EL (cell line): ENCODE measurements around the gene RXFP2.

Source experiments
- DNase-seq: peaks from one replicate; pipeline ENCODE4 v3.0.0-alpha.2; 2016

The RXFP2 gene

DNA sequence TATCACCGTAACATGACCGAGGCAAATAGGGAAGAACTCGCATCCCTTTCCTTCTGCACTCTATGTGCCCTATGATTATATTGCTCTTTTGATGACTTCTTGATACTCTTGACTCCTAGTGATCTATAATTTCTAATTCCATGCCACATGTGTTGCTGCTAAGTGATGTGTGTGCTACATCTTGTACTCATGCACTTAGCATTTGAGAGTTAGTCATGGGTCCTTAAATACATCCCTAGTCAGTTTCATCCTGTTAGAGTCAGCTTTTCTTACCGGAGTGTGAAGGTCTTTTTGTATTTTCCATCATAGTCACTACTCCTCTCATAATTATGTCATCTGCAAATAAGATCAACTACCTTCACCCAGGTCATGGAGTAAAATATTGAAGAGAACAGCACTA, 30.2 kb downstream of the RXFP2 start:
- DNase-seq, result peak; percentile 19

DNA sequence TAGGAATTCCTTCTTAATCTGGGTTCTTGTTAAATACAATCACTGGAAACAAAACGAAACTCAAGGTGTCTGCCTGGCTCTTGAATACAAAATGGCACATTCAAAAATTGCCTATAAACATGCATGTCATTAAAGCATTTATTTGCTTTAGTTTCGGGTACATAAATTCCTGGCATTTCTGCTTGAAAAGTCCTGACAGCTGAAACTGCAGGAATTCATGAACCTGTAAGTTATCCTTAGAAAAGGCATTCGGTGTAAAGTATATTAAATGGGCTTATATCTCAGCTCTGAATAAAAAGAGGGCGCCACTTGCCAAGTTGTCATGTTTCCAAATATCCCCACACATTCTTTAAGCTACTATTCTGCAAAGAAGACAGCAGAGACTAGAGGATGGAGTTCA, 32.9 kb downstream of the RXFP2 start:
- DNase-seq, result peak; percentile 15

GRCh38 chr13:31773538-31773937, 34.2 kb downstream of the RXFP2 start:
- DNase-seq, result peak; percentile 80

DNA sequence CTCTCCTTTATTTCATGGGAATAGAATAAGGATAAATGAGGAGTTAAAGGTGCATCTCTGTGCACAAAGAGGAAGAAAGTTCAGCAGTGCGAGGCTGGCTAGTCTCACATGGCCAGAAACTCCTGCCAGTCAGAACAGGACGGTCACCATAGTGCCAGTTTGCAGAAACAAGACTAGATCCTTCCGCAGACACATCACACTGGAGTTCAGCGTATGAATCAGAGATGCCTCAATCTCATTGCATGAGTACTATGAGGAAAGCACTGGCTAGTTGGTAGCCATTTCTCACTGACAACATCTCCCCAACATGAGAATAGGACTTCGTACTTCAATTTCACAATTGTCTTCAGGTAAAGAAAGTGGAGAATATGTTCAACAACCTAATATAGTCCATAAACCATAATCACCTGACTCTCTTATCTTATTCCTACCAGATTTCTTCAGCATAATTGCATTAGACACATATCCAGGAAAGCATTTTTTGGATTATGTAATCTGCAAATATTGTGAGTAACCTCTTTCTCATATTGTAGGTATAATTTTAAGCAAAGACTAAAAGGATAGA, 34.9 kb downstream of the RXFP2 start:
- DNase-seq, result no peak

GRCh38 chr13:31775148-31775547, 35.8 kb downstream of the RXFP2 start:
- DNase-seq, result no peak

- DNase-seq, result no peak
Measured at GRCh38 chr13:31775686-31776085, 36.4 kb downstream of the RXFP2 start.

DNA sequence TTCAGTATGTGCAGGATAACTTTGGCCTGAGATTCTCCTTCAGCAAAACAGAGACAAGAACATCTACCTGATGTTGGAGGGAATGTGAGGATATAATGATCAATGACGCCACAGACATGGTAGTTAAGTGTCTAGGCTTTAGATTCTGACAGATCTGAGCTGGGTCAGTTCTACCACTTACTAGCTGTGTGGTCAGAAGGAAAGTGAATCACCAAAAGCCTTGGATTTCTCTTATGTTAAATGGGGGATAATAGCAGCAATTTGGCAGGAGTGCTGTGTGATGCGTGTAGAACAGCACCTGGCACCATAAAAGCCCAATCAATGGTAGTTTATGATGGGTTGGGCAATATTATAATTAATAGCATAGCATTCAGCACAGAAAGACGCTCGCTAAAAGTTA, 41.7 kb downstream of the RXFP2 start:
- no peak for DNase-seq

DNA sequence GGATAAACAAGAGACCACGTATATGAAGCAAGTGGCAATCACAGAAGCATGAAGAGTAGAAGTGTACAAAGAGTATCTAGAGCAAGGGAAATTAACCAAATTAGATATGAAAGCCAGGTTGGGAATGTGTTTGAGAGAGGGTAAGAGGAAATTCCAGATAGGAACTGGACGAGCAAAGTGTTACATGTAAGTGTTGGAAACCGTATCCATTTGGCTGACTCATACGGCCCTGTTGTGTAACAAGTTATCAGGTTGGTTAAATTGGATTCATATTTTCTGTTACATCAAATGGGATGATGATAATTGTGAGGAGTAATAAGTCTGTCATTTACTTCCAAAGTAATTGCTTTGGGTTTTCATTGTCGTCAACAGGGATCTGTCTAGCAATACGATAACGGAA, 46.7 kb downstream of the RXFP2 start:
- no peak for DNase-seq

DNA sequence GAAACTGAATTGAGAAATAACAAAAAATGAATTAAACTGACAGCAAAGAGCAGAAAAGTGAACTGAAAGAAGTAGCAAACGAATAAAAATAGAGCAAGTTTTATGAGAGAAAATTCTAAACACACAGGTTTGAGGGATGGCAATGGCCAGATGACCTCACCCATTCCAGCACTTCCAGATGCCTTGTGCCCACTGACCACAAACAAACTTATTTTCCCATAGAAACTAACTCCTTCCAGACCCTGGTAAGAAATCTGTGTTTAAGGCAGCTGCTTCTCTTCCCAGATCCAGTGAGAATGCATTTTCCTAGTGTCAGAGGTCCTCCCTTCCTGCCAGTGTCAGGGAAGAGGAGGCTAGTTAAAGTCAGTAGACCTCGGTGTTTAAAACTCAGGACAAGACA, 51.7 kb downstream of the RXFP2 start:
- DNase-seq, result peak; percentile 68

DNA sequence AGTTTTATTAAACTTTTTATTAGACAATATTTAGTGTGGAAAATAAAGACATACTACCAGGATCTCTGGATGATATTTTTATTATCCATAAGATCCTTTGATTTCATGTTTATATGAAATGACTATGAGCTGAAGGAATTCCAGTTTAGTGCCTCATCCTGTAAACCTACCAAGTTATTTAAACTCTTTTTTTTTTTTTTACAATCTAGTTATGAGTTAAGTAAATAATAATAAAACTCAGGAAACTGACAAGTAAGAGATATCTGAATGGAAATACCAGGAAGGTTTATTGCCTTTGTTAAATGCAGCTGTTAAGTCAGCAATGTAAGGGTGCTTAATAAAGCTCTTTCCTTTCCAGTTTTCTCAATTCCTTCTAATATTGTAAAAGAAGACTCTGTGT, 53.9 kb downstream of the RXFP2 start:
- peak; percentile 73 for DNase-seq

DNA sequence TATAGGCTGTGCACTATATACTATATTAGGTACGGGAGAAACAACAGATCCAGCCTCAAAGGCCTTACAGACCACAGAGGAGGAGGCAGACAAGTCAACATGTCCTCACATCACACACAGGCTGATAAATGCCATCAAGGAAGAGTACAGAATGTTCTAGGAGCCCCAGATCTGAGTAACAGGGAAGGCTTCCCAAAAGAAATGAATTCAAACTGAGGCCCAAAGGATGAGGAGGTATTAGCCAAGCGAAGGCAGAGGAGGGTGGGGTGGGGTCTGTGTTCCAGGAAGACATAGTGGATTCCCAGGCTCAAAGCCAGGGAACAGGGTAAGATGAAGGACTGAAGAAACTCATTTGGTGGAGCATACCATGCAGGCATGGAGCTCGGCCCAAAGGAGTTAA, 55.1 kb downstream of the RXFP2 start:
- no peak for DNase-seq

- DNase-seq, result peak; percentile 71
Measured at GRCh38 chr13:31797154-31797775, 57.9 kb downstream of the RXFP2 start.

DNA sequence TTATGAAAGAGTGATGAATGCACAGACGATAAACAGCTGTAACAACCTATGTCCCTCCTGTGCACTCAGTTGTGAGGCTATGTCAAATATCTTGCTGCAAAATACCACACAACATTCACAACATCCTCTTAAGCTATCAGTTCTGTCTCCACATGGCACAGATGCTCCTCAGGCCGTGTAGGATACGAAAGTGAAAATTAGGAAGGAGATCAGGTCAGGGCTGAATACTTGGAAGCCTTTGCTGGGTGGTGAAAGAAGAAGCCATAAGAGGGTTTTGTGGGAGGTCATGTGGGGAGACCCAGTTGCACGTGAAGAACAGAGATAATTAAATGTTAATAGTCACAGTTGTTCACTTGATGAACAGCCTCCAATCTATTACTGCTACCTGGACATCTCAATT, 58.9 kb downstream of the RXFP2 start:
- no peak for DNase-seq

- no peak for DNase-seq
Measured at GRCh38 chr13:31801088-31801487, 61.8 kb downstream of the RXFP2 start.

DNA sequence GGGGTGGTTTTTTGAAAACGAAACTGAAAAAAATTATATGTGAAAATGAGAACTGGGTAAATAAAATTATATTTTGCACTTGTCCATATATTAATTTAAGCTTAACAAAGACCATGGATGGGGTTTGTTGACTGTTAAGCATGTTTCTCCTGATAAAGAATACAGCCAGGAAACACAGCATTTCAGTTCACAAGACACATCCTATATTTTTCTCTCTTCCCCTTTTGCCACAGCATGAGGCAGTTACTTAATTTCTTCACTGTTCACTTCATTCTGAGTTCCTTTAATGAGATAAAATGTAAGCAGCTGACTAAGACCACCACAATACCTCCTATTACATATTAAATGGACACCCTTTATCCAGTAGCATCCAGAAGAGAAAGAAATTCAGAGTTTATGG, 64.0 kb downstream of the RXFP2 start:
- DNase-seq, result no peak

DNA sequence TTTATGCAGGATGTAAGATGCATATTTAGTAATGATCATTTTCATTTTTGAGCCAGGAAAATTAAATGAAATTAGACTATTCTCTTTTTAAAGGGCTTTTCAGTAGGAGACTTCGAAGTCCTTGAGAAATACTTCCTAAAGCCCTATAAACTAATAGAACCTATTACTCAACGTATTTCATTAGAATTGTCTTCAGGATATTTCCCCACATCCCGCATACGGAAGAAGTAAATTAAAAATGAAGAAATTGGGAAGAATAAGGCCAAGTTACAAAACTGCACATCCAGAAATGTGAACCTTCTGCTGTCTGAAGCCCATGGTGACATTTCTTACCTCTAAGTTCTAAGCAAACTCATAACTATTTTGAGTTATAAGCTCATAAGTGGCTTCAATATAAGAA, 66.5 kb downstream of the RXFP2 start:
- DNase-seq, result no peak

GRCh38 chr13:31807090-31807541, 67.8 kb downstream of the RXFP2 start:
- DNase-seq, result no peak

GRCh38 chr13:31814536-31814935, 75.2 kb downstream of the RXFP2 start:
- DNase-seq, result no peak

GRCh38 chr13:31815361-31816144, 76.2 kb downstream of the RXFP2 start:
- no peak for DNase-seq

DNA sequence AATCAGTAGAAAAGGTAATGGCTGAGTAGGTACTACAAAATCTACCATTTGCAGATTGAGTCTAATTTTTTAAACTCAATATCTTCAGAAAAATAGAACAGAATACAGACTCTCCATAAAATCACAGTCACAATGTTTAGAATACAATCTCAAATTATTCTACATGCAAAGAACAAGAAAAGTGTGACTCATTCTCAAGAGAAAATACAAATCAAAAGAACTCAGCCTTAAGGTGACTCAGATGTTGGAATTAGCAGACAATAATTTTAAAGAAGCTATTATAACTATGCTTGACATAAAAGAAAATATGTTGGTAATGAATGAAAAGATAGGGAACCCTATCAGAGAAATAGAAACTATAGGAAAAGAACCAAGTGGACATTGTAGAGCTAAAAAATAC, 78.9 kb downstream of the RXFP2 start:
- no peak for DNase-seq

DNA sequence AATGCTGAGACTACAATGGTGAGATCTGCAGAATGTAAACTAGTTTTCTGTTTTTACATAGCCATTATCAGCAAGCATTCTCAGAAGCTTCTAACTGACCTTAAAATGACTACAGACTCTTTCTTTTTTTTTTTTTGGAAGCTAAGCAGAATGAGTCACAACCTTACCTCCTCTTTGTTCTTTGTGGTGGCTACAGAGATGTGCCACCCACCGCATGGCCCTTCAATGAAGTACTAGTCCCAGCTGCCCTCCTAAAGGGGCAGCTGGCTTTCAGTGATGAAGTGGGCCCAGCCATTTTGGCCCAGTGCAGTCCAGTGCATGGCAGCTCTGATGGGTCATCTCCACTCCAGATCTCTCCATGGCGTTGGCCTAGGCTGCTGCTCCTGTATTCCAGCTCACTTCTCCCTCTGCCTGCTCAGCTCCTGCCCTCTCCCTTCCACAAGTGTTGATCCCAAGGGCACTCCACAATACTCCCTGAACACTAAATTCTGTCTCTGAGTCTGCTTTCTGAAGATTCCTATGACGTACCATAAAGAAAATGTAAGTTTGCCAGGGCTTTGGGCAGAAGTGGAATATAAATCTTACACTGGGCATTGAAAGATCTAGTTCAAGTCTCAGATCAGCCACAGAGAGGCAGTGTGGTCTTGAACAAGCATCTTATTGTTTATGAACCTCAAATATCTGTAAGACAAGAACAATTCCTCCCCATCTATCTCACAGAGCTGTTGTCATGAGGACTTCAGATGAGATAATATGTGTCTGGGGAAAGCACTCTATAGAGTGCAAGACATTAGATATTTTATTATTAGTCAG, 85.6 kb downstream of the RXFP2 start:
- peak; percentile 23 for DNase-seq

- no peak for DNase-seq
Measured at GRCh38 chr13:31826521-31826920, 87.2 kb downstream of the RXFP2 start.

DNA sequence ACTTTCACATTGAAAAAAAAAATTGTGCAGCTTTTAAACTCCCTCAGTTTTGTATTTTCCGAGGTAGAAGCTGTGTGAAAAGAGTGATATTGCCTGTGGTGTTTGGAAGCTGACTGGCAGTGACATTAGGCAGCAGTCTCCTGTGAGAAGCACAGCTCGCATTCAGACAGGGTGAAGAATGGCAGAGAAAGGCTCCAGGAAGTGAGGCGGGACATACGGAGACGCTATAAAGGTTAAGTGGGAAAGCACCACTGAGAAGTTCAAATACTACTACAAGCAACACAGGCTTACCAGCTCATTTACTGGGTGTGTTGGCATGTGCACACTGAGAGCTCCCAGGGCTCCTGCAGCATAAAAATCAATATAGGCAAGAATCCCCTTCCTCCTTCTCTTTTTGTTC, 88.4 kb downstream of the RXFP2 start:
- no peak for DNase-seq

DNA sequence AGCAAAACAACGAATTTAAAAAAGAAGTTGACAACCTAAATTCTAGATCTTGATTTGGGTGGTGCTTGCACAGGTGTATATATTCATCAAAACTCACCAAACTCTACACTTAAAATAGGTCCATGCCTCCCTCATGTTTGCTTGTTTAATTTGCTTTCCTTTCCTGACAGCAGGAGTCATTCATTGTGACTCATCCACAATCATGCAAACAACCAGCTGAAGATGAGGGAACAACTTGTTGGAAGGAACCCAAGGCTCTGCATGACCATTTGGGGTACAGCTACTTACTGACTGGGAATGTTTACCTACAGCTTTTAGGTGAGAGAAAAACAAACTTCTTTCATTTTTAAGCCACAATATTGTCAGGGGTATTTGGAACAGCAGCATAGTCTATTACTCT, 96.6 kb downstream of the RXFP2 start:
- peak; percentile 72 for DNase-seq
